Upper lobe of left lung (tissue), 6 donors: ENCODE results near the gene ALDH1A3. TPM values are rescaled to one million over a fixed set of nuclear protein-coding genes. Genes with fewer than 3 reads are reported as not detected.

ENCODE experiments used
- ATAC-seq, 2 donors: fragments of 200-7000 bp; cut with Tn5 transposase; one replicate each; pipeline ENCODE4 v1.9.1; 2022; ENCODE audit warnings: mild to moderate bottlenecking in 2 of 2, moderate library complexity in 2 of 2; ENCODE audit not compliant: low FRiP score in 2 of 2
- DNase-seq, 2 donors: peaks; one replicate each; pipeline ENCODE4 v3.0.0-alpha.2; 2019 to 2020
- H3K27ac ChIP-seq, 4 donors: fragments of 200-600 bp; sonication (generic); one replicate each; pipeline ENCODE4 v1.5.1; 2016 to 2019
- H3K27me3 ChIP-seq, 4 donors: fragments of 200-600 bp; sonication (generic); one replicate each; pipeline ENCODE4 v1.5.1; 2017 to 2019
- H3K36me3 ChIP-seq, 4 donors: fragments of 200-600 bp; sonication (generic); one replicate each; pipeline ENCODE4 v1.5.1; 2016 to 2019
- H3K4me1 ChIP-seq, 4 donors: fragments of 200-600 bp; sonication (generic); one replicate each; pipeline ENCODE4 v1.5.1; 2018 to 2019
- H3K4me3 ChIP-seq, 4 donors: fragments of 200-600 bp; sonication (generic); one replicate each; pipeline ENCODE4 v1.5.1; 2017 to 2019; ENCODE audit warnings: mild to moderate bottlenecking in 2 of 4, moderate library complexity in 1 of 4
- H3K9me3 ChIP-seq, 4 donors: fragments of 200-600 bp; sonication (generic); one replicate each; pipeline ENCODE4 v1.5.1; 2018 to 2019
- EP300 ChIP-seq, 4 donors: sonication (generic); formaldehyde crosslinking; IDR thresholded peaks; one replicate each; pipeline ENCODE4 v1.5.1; 2017; ENCODE audit warnings: antibody characterized with exemption in 4 of 4, control low read depth in 2 of 4
- POLR2A ChIP-seq, 4 donors: fragments of 450-650 bp; IDR thresholded peaks; one replicate each; pipeline ENCODE4 v1.5.1; 2016 to 2017; ENCODE audit warnings: antibody characterized with exemption in 4 of 4, mild to moderate bottlenecking in 2 of 4
- POLR2AphosphoS5 ChIP-seq, 2 donors: sonication (generic); formaldehyde crosslinking; IDR thresholded peaks; one replicate each; pipeline ENCODE4 v1.5.1; 2017; ENCODE audit warnings: antibody characterized with exemption in 2 of 2
- WGBS, 2 donors: methylation state at CpG; one replicate each; pipeline ENCODE4 v1.1.5; 2017 to 2018; 5-methylcytosine and 5-hydroxymethylcytosine counted together
- total RNA-seq, 6 donors: library from RNA; depleted of rRNA in 4 of 6; stranded (reverse); fragments of >200 nt in 4 of 6; gene quantifications; one replicate each; pipeline versions ENCODE4 v1.1.0 to v1.2.1, GENCODE V29; 2016 to 2021
- TF ChIP-seq, protein P1 (sequence below), 6 experiments: fragments of 450-650 bp in 4 of 6; fragments of 200-600 bp in 2 of 6; sonication (generic) in 2 of 6; IDR thresholded peaks; one replicate each; pipeline ENCODE4 v1.5.1; 2016 to 2019; ENCODE audit warnings: antibody characterized with exemption in 6 of 6
- donor health status: DM: no; HTN: no; CAD: no; lungs with moderate emphysema.
- donor health status: DM: no; HTN: yes; CAD: no; lungs with severe emphysema.

ALDH1A3 gene
- total RNA-seq, 6 donors from 2014 or later = 3.6 to 41.5 (median 14.1) TPM

DNA sequence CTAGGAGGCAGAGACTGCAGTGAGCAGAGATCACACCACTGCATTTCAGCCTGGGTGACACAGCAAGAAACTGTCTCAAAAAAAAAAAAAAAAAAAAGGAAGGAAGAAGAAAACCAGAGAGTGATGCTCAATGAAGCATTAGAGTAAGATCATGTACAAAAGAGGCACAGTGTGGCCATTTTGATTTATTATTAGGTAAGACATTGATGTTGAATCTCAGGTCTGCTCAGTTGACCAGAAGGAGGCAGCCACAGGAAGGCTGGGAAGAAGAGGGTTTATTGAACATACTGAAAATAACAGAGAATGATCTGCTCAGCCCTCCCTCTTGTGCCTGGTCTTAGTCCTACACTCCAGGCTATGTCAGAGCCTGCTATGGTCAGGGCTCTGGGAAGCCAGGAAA lies 55.1 kb downstream of the ALDH1A3 start:
- H3K9me3 ChIP-seq = no peaks in the 10 kb centered on the region
- no peaks in the 10 kb centered on the region for H3K4me1 ChIP-seq
- H3K27ac ChIP-seq = no peak overlapping the region
- no peak for DNase-seq
- H3K36me3 ChIP-seq = no peaks in the 10 kb centered on the region
- TF ChIP-seq, protein P1, sequence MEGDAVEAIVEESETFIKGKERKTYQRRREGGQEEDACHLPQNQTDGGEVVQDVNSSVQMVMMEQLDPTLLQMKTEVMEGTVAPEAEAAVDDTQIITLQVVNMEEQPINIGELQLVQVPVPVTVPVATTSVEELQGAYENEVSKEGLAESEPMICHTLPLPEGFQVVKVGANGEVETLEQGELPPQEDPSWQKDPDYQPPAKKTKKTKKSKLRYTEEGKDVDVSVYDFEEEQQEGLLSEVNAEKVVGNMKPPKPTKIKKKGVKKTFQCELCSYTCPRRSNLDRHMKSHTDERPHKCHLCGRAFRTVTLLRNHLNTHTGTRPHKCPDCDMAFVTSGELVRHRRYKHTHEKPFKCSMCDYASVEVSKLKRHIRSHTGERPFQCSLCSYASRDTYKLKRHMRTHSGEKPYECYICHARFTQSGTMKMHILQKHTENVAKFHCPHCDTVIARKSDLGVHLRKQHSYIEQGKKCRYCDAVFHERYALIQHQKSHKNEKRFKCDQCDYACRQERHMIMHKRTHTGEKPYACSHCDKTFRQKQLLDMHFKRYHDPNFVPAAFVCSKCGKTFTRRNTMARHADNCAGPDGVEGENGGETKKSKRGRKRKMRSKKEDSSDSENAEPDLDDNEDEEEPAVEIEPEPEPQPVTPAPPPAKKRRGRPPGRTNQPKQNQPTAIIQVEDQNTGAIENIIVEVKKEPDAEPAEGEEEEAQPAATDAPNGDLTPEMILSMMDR (IDR thresholded peaks at IDR 0.05) = no peak
- TF ChIP-seq POLR2A (IDR thresholded peaks at IDR 0.05) (no peak), EP300 (IDR thresholded peaks at IDR 0.05) (no peak), POLR2AphosphoS5 (IDR thresholded peaks at IDR 0.05) (no peak)
- H3K4me3 ChIP-seq = no peak overlapping the region
- ATAC-seq = no peak
- H3K27me3 ChIP-seq = no peaks in the 10 kb centered on the region

- Histone ChIP-seq H3K36me3 (no peaks in the 10 kb centered on the region), H3K9me3 (no peaks in the 10 kb centered on the region), H3K27ac (no peak overlapping the region), H3K4me3 (no peak overlapping the region), H3K27me3 (no peaks in the 10 kb centered on the region), H3K4me1 (peaks cover 0 to 6% (median 0%) of the 10 kb centered on the region in 4 donors)
- no peak for DNase-seq
- WGBS, 2 donors = 77 to 84% methylated on average over 4 of the region's 4 CpGs
- no peak for TF ChIP-seq POLR2A (IDR thresholded peaks at IDR 0.05)
- TF ChIP-seq POLR2AphosphoS5 (IDR thresholded peaks at IDR 0.05) = no peak
- TF ChIP-seq, protein P1 (IDR thresholded peaks at IDR 0.05) = no peak
- TF ChIP-seq EP300 (IDR thresholded peaks at IDR 0.05) = no peak
- no peak for ATAC-seq
These were observed 57.5 kb downstream of the ALDH1A3 start for GRCh38 chr15:100937171-100937570.

GRCh38 chr15:100939791-100940190 lies 60.2 kb downstream of the ALDH1A3 start:
- H3K27ac ChIP-seq = no peak overlapping the region
- no peaks in the 10 kb centered on the region for H3K9me3 ChIP-seq
- peak in 1 of 2 donors; percentile 34 for ATAC-seq
- no peak for DNase-seq
- 59 to 67% methylated on average over 4 of the region's 4 CpGs for WGBS, 2 donors
- no peaks in the 10 kb centered on the region for H3K27me3 ChIP-seq
- H3K36me3 ChIP-seq = no peaks in the 10 kb centered on the region
- H3K4me1 ChIP-seq = peaks cover 0 to 6% (median 0%) of the 10 kb centered on the region in 4 donors
- H3K4me3 ChIP-seq = no peak overlapping the region
- TF ChIP-seq EP300 (IDR thresholded peaks at IDR 0.05) = no peak

- ATAC-seq (peak; percentile 71 to 77), DNase-seq (peak in 1 of 2 donors; percentile 48)
- 29 to 78% methylated on average over 1 to 2 of the region's 2 CpGs for WGBS, 2 donors
- Histone ChIP-seq H3K27ac (no peak overlapping the region), H3K9me3 (no peaks in the 10 kb centered on the region), H3K27me3 (no peaks in the 10 kb centered on the region), H3K4me3 (no peak overlapping the region), H3K36me3 (no peaks in the 10 kb centered on the region), H3K4me1 (peaks cover 0 to 6% (median 0%) of the 10 kb centered on the region in 4 donors)
- TF ChIP-seq POLR2AphosphoS5 (IDR thresholded peaks at IDR 0.05) (no peak), POLR2A (IDR thresholded peaks at IDR 0.05) (no peak), EP300 (IDR thresholded peaks at IDR 0.05) (no peak)
- TF ChIP-seq, protein P1 (IDR thresholded peaks at IDR 0.05) = no peak
These were observed 61.2 kb downstream of the ALDH1A3 start for GRCh38 chr15:100940767-100941379.

DNA sequence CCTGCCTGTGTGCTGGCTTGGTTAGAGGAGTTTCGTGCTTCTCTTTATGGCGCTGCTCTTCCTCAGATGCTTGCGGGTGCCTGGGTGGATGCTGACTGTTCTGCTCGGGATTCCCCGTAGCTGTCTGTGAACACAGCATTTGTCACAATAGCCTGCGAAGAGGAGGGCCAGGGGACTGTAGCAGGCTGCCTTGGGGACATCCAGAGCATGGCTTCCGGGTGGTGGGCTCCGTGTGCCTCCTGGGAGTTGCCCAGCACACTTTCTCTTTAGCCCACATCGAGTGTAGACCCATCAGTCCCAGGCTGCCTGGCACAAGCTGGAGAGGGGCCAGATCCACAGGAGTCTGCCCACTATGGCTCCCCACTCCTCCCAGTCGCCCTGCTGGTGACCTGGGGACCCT lies 61.9 kb downstream of the ALDH1A3 start:
- peak in 1 of 2 donors; percentile 15 for ATAC-seq
- Histone ChIP-seq H3K27me3 (no peaks in the 10 kb centered on the region), H3K9me3 (no peaks in the 10 kb centered on the region), H3K4me3 (no peak overlapping the region), H3K4me1 (peaks cover 0 to 6% (median 0%) of the 10 kb centered on the region in 4 donors), H3K27ac (no peak overlapping the region), H3K36me3 (no peaks in the 10 kb centered on the region)
- TF ChIP-seq, protein P1 (IDR thresholded peaks at IDR 0.05) = no peak
- TF ChIP-seq POLR2A (IDR thresholded peaks at IDR 0.05) (no peak), EP300 (IDR thresholded peaks at IDR 0.05) (no peak), POLR2AphosphoS5 (IDR thresholded peaks at IDR 0.05) (no peak)
- DNase-seq = no peak
- WGBS, 2 donors = 73 to 79% methylated on average over 7 to 10 of the region's 10 CpGs
